ENCODE data around the gene SPATA2L.

SPATA2L gene, protein sequence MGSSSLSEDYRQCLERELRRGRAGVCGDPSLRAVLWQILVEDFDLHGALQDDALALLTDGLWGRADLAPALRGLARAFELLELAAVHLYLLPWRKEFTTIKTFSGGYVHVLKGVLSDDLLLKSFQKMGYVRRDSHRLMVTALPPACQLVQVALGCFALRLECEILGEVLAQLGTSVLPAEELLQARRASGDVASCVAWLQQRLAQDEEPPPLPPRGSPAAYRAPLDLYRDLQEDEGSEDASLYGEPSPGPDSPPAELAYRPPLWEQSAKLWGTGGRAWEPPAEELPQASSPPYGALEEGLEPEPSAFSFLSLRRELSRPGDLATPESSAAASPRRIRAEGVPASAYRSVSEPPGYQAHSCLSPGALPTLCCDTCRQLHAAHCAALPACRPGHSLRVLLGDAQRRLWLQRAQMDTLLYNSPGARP

DNA sequence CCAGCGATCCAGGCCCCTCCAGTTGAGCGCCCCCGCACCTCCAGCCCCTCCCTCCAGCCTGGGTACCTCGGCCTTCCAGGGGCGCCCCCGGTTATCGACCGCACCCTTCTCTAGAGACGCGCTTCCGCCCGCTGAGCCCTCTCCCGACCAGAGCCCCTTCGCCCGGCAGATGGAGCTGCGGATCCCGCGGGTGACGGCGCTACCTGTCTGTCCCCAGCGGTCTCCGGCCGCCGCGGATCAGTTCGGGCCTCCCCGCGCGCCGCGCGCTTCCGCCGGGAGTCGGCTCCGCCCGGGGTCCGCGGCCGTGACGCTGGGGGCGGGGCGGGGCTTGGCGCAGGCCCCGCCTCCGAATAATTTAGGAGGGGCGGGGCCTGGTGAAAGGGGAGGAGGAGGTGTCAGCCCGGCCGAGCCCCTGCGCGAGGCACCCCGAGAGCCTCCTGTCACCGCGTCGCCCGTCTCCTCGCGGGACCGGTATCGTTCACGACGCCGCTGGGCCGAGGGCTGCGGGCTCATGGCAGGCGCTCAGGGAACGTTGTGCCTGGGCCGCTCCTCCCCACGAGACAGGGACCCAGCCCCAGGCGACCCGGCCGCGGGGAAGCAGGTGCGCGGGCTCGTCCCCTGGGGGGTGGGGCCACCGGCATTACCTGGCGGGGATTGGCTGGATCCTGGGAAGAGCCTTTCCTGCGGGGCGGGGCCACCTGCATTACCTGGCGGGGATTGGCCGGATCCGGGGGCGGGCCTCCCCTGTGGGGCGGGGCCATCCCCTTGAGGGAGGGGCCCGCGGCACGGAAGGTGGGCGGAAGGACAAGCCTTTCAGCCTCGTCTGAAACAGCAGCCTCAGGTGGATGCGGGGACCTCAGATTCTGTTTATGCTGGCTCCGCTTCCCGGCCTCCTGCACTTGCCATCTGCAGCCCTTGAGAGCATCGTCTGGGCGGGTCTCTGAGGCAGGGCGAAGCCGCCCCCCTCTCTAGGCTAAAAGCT is at the start of gene SPATA2L:
TSS of gene SPATA2L (minus strand) at position 281 of the 982 bp plus-strand sequence. CDS start 473 bp downstream, outside the sequence.
- TF ChIP-seq, protein P1, sequence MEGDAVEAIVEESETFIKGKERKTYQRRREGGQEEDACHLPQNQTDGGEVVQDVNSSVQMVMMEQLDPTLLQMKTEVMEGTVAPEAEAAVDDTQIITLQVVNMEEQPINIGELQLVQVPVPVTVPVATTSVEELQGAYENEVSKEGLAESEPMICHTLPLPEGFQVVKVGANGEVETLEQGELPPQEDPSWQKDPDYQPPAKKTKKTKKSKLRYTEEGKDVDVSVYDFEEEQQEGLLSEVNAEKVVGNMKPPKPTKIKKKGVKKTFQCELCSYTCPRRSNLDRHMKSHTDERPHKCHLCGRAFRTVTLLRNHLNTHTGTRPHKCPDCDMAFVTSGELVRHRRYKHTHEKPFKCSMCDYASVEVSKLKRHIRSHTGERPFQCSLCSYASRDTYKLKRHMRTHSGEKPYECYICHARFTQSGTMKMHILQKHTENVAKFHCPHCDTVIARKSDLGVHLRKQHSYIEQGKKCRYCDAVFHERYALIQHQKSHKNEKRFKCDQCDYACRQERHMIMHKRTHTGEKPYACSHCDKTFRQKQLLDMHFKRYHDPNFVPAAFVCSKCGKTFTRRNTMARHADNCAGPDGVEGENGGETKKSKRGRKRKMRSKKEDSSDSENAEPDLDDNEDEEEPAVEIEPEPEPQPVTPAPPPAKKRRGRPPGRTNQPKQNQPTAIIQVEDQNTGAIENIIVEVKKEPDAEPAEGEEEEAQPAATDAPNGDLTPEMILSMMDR (IDR thresholded peaks at IDR 0.05; ENCODE audit: low read length, missing control alignments), result no peak
- peak; percentile 77 for DNase-seq (ENCODE audit: low read depth)
- peak within 1 kb of the TSS; percentile 74 for H3K4me3 ChIP-seq (replicated peaks; ENCODE audit: low read depth, low read length)

DNA sequence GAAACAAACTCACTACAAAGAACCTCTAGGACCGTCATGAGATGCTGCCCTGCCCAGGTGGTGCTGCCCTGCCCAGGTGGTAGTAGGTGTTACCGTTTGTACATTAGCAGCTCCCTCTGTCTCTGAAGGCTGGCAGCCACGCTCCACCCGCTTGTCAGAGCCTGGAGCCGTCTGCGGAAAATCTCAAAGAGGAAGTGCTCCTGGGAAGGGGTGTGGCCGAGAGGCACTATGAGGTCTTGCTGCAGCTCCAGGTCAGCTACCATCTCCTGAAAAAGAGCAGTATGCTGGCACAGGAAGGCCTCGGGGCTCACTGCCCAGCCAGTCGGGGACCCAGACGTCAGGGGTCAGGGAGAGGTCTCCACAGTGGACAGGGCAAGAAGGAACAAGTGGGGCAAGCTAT is 48.1 kb upstream of the SPATA2L start:
- H3K4me3 ChIP-seq (replicated peaks; ENCODE audit: low read depth, low read length), result no peak overlapping the region
- TF ChIP-seq, protein P1 (IDR thresholded peaks at IDR 0.05; ENCODE audit: low read length, missing control alignments), result no peak
- DNase-seq (ENCODE audit: low read depth), result no peak

DNA sequence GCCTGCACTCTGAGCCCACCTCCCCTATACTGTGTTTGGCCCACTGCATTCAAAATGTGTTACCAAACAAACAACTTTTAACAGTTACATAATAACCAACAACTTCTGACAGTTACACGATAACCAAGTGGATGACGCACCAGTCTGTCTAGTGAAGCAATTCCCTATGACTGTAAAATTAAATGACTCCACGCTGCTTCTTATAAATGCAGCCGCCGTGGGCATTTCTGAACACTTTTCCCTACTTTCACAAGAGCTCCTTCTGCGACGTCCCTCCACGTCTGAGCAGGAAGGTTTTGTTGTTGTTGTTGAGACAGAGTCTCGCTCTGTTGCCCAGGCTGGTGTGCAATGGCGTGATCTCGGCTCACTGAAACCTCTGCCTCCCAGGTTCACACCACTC is 47.4 kb upstream of the SPATA2L start:
- TF ChIP-seq, protein P1 (IDR thresholded peaks at IDR 0.05; ENCODE audit: low read length, missing control alignments), result no peak
- DNase-seq (ENCODE audit: low read depth), result no peak
- H3K4me3 ChIP-seq (replicated peaks; ENCODE audit: low read depth, low read length), result no peak overlapping the region

DNA sequence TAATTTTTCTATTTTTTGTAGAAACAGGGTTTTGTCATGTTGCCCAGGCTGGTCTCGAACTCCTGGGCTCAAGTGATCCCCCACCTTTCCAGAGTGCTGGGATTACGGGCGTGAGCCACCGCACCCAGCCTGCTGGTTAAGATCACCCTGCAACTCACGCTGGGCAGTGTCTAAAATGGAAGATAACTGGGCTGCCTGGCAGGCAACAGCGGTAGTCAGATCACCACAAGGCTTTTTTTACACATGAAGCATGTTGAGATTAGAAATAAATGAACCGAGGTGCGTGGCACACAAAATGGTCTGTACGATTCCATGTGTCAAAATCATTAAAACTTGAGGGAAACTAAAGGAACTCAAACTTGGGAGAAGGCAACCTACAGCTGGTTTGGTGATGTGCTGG is 46.6 kb upstream of the SPATA2L start:
- DNase-seq (ENCODE audit: low read depth), result no peak
- H3K4me3 ChIP-seq (replicated peaks; ENCODE audit: low read depth, low read length), result no peak overlapping the region
- TF ChIP-seq, protein P1 (IDR thresholded peaks at IDR 0.05; ENCODE audit: low read length, missing control alignments), result no peak

DNA sequence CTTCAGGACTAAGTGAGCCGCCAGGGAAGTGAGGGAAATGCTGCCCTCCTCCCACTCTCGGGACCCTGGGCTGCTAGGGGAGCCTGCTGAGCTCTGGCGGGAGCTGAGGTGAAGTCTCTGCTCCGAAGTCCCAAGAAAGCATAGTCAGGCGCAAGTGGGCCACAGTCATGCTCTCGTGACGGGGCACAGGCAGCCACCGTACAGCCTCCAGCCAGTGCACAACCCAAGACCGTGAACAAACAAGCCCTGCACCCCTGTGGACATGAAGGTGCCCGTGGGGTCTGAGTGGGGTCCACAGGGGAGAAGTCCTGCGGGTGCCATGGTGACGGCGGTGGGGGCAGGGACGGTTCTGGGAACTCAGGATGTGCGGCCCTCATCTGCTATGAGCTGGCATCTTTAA is 44.5 kb upstream of the SPATA2L start:
- TF ChIP-seq, protein P1 (IDR thresholded peaks at IDR 0.05; ENCODE audit: low read length, missing control alignments), result no peak
- no peak for DNase-seq (ENCODE audit: low read depth)

DNA sequence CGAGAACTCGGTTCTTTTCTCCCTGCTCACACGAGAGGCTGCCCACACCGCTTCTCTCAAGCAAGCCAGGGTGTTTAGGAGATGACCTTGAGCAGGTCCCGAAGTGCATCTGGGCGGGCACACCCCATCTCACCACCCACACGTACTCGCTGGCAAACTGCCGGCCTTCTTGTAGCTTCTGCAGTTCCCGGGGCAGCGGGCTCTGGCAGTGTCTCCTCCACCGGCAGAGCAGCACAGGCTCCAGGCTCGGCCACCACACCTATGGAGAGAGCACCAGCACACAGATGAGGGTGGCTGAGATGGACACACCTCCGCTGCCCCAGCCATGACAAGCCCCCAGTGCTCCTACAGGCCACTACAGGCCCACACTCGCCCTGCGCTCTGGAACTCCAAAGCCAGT is 43.3 kb upstream of the SPATA2L start:
- DNase-seq (ENCODE audit: low read depth), result no peak
- TF ChIP-seq, protein P1 (IDR thresholded peaks at IDR 0.05; ENCODE audit: low read length, missing control alignments), result no peak
- no peak overlapping the region for H3K4me3 ChIP-seq (replicated peaks; ENCODE audit: low read depth, low read length)

More for the DNA sequence above, 44.5 kb upstream of the SPATA2L start:
- H3K4me3 ChIP-seq (replicated peaks; ENCODE audit: low read depth, low read length), result no peak overlapping the region
